SK-N-SH (cell line): ENCODE data around the gene ZGRF1.
"Not testable (repeated sequence)": the region's sequence is repeated elsewhere in the genome, so short reads cannot be mapped to it uniquely, and the experiment has no call there.

Experiments
- CTCF ChIP-seq: fragments of 200-600 bp; sonication (generic); IDR thresholded peaks from 2 replicates; pipeline ENCODE4 v1.6.1; 2017; ENCODE audit warnings: antibody characterized with exemption, mild to moderate bottlenecking, moderate library complexity
- NRF1 ChIP-seq: IDR thresholded peaks from 2 replicates; pipeline ENCODE4 v1.6.1; 2012; ENCODE audit warnings: low read depth, mild to moderate bottlenecking, low read length
- POLR2AphosphoS5 ChIP-seq: IDR thresholded peaks from 2 replicates; pipeline ENCODE4 v1.6.1; 2012; ENCODE audit warnings: low read depth, low read length
- RFX5 ChIP-seq: IDR thresholded peaks from 2 replicates; pipeline ENCODE4 v1.6.1; 2012; ENCODE audit warnings: mild to moderate bottlenecking, improper control_type of control experiment, low read length
- RXRA ChIP-seq: IDR thresholded peaks from 2 replicates; pipeline ENCODE4 v1.4.0; 2012; ENCODE audit warnings: low read depth, mild to moderate bottlenecking, borderline replicate concordance

- not testable (repeated sequence) for TF ChIP-seq RFX5, CTCF, NRF1, POLR2AphosphoS5, RXRA
Measured at GRCh38 chr4:112644595-112645535, 8.2 kb upstream of the ZGRF1 start.
